PC-9 (cell line): ENCODE results near the gene NFYC. TPM values are rescaled to one million over a fixed set of nuclear protein-coding genes. Genes with fewer than 3 reads are reported as not detected.
A peak's percentile ranks its signal among the peaks of the same experiment; 100 is the strongest.

ENCODE experiments used
- BruUV-seq: library from RNA; stranded (reverse); fragments of 400-500 nt; replicated peaks from 2 replicates; lab custom pipeline; 2021; lab: Mats Ljungman, UMichigan
- CTCF ChIA-PET: fragments of 300-600 bp; sonication (Branson Sonifier 250); formaldehyde crosslinking; loops from one replicate; lab custom pipeline; 2022; ENCODE audit warnings: antibody characterized with exemption; lab: Charles Lee
- POLR2A ChIA-PET: fragments of 300-600 bp; sonication (Branson Sonifier 250); formaldehyde crosslinking; loops from one replicate; lab custom pipeline; 2022; ENCODE audit warnings: antibody characterized with exemption; ENCODE audit not compliant: unreplicated experiment; lab: Charles Lee
- DNase-seq, 2 experiments: peaks; one replicate each; pipeline versions ENCODE4 v3.0.0 to v3.0.0-alpha.2; 2015 to 2022; ENCODE audit warnings: mixed read lengths in 1 of 2
- H2AFZ ChIP-seq: fragments of 200-600 bp; sonication (generic); 2 replicates; pipeline ENCODE4 v1.8.1; 2017; ENCODE audit warnings: antibody characterized with exemption
- H3F3A ChIP-seq: fragments of 200-600 bp; sonication (generic); 2 replicates; pipeline ENCODE4 v1.8.1; 2017; ENCODE audit warnings: antibody characterized with exemption, mild to moderate bottlenecking, low read depth; ENCODE audit not compliant: insufficient read depth
- H3K27ac ChIP-seq: fragments of 200-600 bp; sonication (generic); 2 replicates; pipeline ENCODE4 v1.6.1; 2016; ENCODE audit warnings: mixed run types
- H3K27me3 ChIP-seq: fragments of 200-600 bp; sonication (generic); 2 replicates; pipeline ENCODE4 v1.6.1; 2016; ENCODE audit warnings: low read depth, mixed run types; ENCODE audit not compliant: insufficient read depth
- H3K36me3 ChIP-seq: fragments of 200-600 bp; sonication (generic); 2 replicates; pipeline ENCODE4 v1.6.1; 2016; ENCODE audit warnings: low read depth, mixed run types
- H3K4me1 ChIP-seq: fragments of 200-600 bp; sonication (generic); replicated peaks from 2 replicates; pipeline ENCODE4 v1.6.1; 2016; ENCODE audit warnings: mixed run types; ENCODE audit not compliant: insufficient read depth
- H3K4me2 ChIP-seq: fragments of 200-600 bp; sonication (generic); 2 replicates; pipeline ENCODE4 v1.6.1; 2017; ENCODE audit warnings: mixed run types
- H3K4me3 ChIP-seq: fragments of 200-600 bp; sonication (generic); 2 replicates; pipeline ENCODE4 v1.6.1; 2016; ENCODE audit warnings: mixed run types
- H3K79me2 ChIP-seq: fragments of 200-600 bp; sonication (generic); 2 replicates; pipeline ENCODE4 v1.6.1; 2017; ENCODE audit warnings: low read depth, mixed run types
- H3K9me2 ChIP-seq: fragments of 200-600 bp; sonication (generic); 2 replicates; pipeline ENCODE4 v1.8.1; 2017; ENCODE audit warnings: mild to moderate bottlenecking; ENCODE audit not compliant: insufficient read depth
- H3K9me3 ChIP-seq: fragments of 200-600 bp; sonication (generic); 2 replicates; pipeline ENCODE4 v1.8.1; 2016; ENCODE audit warnings: low read depth; ENCODE audit not compliant: insufficient read depth
- H4K20me1 ChIP-seq: fragments of 200-600 bp; sonication (generic); 2 replicates; pipeline ENCODE4 v1.8.1; 2017; ENCODE audit not compliant: insufficient read depth
- CTCF ChIP-seq: fragments of 200-600 bp; sonication (generic); conservative IDR thresholded peaks from 2 replicates; pipeline ENCODE4 v1.6.1; 2017; ENCODE audit warnings: mixed run types, antibody characterized with exemption, mild to moderate bottlenecking, moderate library complexity
- EZH2 ChIP-seq: fragments of 200-600 bp; sonication (generic); IDR thresholded peaks from 2 replicates; pipeline ENCODE4 v1.8.0; 2017; ENCODE audit warnings: antibody characterized with exemption, low read depth
- intact Hi-C: fragments of 100-400 bp; cut with micrococcal nuclease; formaldehyde crosslinking; loops from one replicate; pipeline ENCODE4 v1.10.0; 2022; ENCODE audit not compliant: unreplicated experiment
- total RNA-seq: library from RNA; stranded (reverse); gene quantifications from 2 replicates; pipeline ENCODE4 v1.2.3, GENCODE V29; 2021

NFYC gene
- total RNA-seq, 1 experiment from 2014 or later, result 91.1 TPM

- POLR2A ChIA-PET, result interaction anchor here (0.6 to 0.8 kb wide), 3 partner anchors 42 to 790 kb away, joined by 6 to 11 read pairs (median 6); no protein-coding TSS in a partner anchor
- Histone ChIP-seq H3K4me2 (peak overlapping the region; percentile 86), H3K79me2 (peaks cover 82% of the 10 kb centered on the region), H3K27ac (peak overlapping the region; percentile 21), H3K4me3 (peak overlapping the region; percentile 62), H2AFZ (peak overlapping the region; percentile 61), H3K4me1 (peaks cover 43% of the 10 kb centered on the region), H3K9me3 (no peaks in the 10 kb centered on the region), H3K36me3 (no peaks in the 10 kb centered on the region), H4K20me1 (peaks cover 5% of the 10 kb centered on the region), H3K27me3 (no peaks in the 10 kb centered on the region), H3F3A (peaks cover 19% of the 10 kb centered on the region), H3K9me2 (no peaks in the 10 kb centered on the region)
- DNase-seq, result peak; percentile 82 to 94
- CTCF ChIA-PET, result no interaction called here
- TSS peak; percentile 41 for BruUV-seq
- intact Hi-C loops, result no loop called here
- TF ChIP-seq EZH2 (no peak), CTCF (no peak)
Observed at GRCh38 chr1:40709100-40709801, 17.7 kb downstream of the NFYC start.

- no peaks in the 10 kb centered on the region for H3K27me3 ChIP-seq
- peaks cover 43% of the 10 kb centered on the region for H3K4me1 ChIP-seq
- H3K27ac ChIP-seq, result peak overlapping the region; percentile 21; the same call in 1 of the 2 replicates
- H3K9me3 ChIP-seq, result no peaks in the 10 kb centered on the region
- no peak for DNase-seq
- peaks cover 81% of the 10 kb centered on the region for H3K79me2 ChIP-seq
- H3K4me3 ChIP-seq, result peak overlapping the region; percentile 62
- peaks cover 5% of the 10 kb centered on the region for H4K20me1 ChIP-seq
- intact Hi-C loops, result no loop called here
- BruUV-seq, result no TSS peak
- peak overlapping the region; percentile 86 for H3K4me2 ChIP-seq
- peaks cover 19% of the 10 kb centered on the region for H3F3A ChIP-seq
- no peak for TF ChIP-seq CTCF
- no peak for TF ChIP-seq EZH2
- no peaks in the 10 kb centered on the region for H3K36me3 ChIP-seq
- H3K9me2 ChIP-seq, result no peaks in the 10 kb centered on the region
- POLR2A ChIA-PET, result interaction anchor here (0.6 to 0.8 kb wide), 2 partner anchors 42 to 791 kb away, joined by 6 to 11 read pairs; no protein-coding TSS in a partner anchor
- no peak overlapping the region for H2AFZ ChIP-seq
- CTCF ChIA-PET, result no interaction called here
Observed at GRCh38 chr1:40709802-40710278, 18.3 kb downstream of the NFYC start.

- BruUV-seq, result no TSS peak
- no peak for DNase-seq
- POLR2A ChIA-PET, result interaction anchor here (0.5 to 0.7 kb wide), 4 partner anchors 19 to 788 kb away, joined by 4 to 6 read pairs (median 4); partner anchors contain the start of gene NFYC
Observed at GRCh38 chr1:40710581-40711315, 19.2 kb downstream of the NFYC start.

More at GRCh38 chr1:40710581-40711315, 19.2 kb downstream of the NFYC start:
- TF ChIP-seq EZH2 (no peak), CTCF (no peak)
- H3K4me1 ChIP-seq, result peaks cover 43% of the 10 kb centered on the region
- H3K27ac ChIP-seq, result peak overlapping the region; percentile 68
- intact Hi-C loops, result loop anchor here (1.0 kb wide), 1 partner anchor 18 kb away; no protein-coding TSS in a partner anchor
- no peaks in the 10 kb centered on the region for H3K36me3 ChIP-seq
- H3K4me2 ChIP-seq, result peak overlapping the region; percentile 86
- H3F3A ChIP-seq, result peaks cover 19% of the 10 kb centered on the region
- no peaks in the 10 kb centered on the region for H3K27me3 ChIP-seq
- H4K20me1 ChIP-seq, result peaks cover 5% of the 10 kb centered on the region
- H3K79me2 ChIP-seq, result peaks cover 81% of the 10 kb centered on the region
- H3K4me3 ChIP-seq, result peak overlapping the region; percentile 62; the same call in 1 of the 2 replicates
- no peaks in the 10 kb centered on the region for H3K9me2 ChIP-seq
- CTCF ChIA-PET, result no interaction called here
- no peak overlapping the region for H2AFZ ChIP-seq
- H3K9me3 ChIP-seq, result no peaks in the 10 kb centered on the region
